H1 (cell line): ENCODE measurements around the gene AFF4. TPM values are rescaled to one million over a fixed set of nuclear protein-coding genes. Genes with fewer than 3 reads are reported as not detected.

ENCODE experiments used
- JUND ChIP-seq: IDR thresholded peaks from 2 replicates; pipeline ENCODE4 v1.6.1; 2011; ENCODE audit warnings: mild to moderate bottlenecking, improper control_type of control experiment, low read length
- KDM1A ChIP-seq: fragments of 200-600, 300-600 bp; sonication (generic); IDR thresholded peaks from 2 replicates; pipeline ENCODE4 v1.7.1; 2016; ENCODE audit warnings: mild to moderate bottlenecking, low read length, borderline replicate concordance
- RAD21 ChIP-seq, 2 experiments: IDR thresholded peaks in 1 of 2; conservative IDR thresholded peaks in 1 of 2; 2 replicates each; pipeline ENCODE4 v1.6.1; 2011; ENCODE audit warnings: low read depth in 2 of 2, low read length in 2 of 2, improper control_type of control experiment in 1 of 2, inconsistent platforms in 1 of 2, mild to moderate bottlenecking in 1 of 2, moderate library complexity in 1 of 2
- RFX5 ChIP-seq: IDR thresholded peaks from 2 replicates; pipeline ENCODE4 v1.6.1; 2011; ENCODE audit warnings: low read depth, low read length, improper control_type of control experiment, borderline replicate concordance
- SAP30 ChIP-seq: fragments of 300-600 bp; sonication (generic); IDR thresholded peaks from 2 replicates; pipeline ENCODE4 v1.7.1; 2012; ENCODE audit warnings: low read length, moderate library complexity, mild to moderate bottlenecking, inconsistent platforms; ENCODE audit not compliant: insufficient read depth, insufficient replicate concordance
- SP4 ChIP-seq: IDR thresholded peaks from 2 replicates; pipeline ENCODE4 v1.6.1; 2012; ENCODE audit warnings: low read length, inconsistent platforms
- polyA plus RNA-seq, 7 experiments: library from polyadenylated mRNA; depleted of rRNA in 3 of 7; stranded (reverse) in 5 of 7; unstranded in 2 of 7; fragments of >200 nt in 5 of 7; fragments of 200-250 nt in 2 of 7; gene quantifications; 1 replicate in 5 of 7; 2 replicates in 1 of 7; 4 replicates in 1 of 7; pipeline versions ENCODE4 v1.2.1 to v1.2.3, GENCODE V29; 2011 to 2013; ENCODE audit warnings: missing spikeins in 2 of 7, mixed read lengths in 2 of 7
- total RNA-seq: library from RNA; stranded (reverse); fragmentation: NEBNext Ultra II Directional; extraction: Animal tissue kit (Norgen Biotek cat#: 25700); gene quantifications from 2 replicates; pipeline ENCODE4 v1.2.1, GENCODE V29; 2021
- TF ChIP-seq, protein P1 (sequence below): fragments of 300-600 bp; sonication (generic); IDR thresholded peaks from 2 replicates; pipeline ENCODE4 v1.7.1; 2012; ENCODE audit warnings: low read length, moderate library complexity, mild to moderate bottlenecking, inconsistent platforms; ENCODE audit not compliant: insufficient replicate concordance
- TF ChIP-seq, protein P2 (sequence below): IDR thresholded peaks from 2 replicates; pipeline ENCODE4 v1.6.1; 2011; ENCODE audit warnings: low read depth, mild to moderate bottlenecking, low read length; ENCODE audit not compliant: insufficient read depth

Gene AFF4
- total and polyA plus RNA-seq, 2 of the 8 experiments (the other 6 are each of a cell fraction or from before 2014, with no cell fraction given), result 12.0 to 61.4 TPM

DNA sequence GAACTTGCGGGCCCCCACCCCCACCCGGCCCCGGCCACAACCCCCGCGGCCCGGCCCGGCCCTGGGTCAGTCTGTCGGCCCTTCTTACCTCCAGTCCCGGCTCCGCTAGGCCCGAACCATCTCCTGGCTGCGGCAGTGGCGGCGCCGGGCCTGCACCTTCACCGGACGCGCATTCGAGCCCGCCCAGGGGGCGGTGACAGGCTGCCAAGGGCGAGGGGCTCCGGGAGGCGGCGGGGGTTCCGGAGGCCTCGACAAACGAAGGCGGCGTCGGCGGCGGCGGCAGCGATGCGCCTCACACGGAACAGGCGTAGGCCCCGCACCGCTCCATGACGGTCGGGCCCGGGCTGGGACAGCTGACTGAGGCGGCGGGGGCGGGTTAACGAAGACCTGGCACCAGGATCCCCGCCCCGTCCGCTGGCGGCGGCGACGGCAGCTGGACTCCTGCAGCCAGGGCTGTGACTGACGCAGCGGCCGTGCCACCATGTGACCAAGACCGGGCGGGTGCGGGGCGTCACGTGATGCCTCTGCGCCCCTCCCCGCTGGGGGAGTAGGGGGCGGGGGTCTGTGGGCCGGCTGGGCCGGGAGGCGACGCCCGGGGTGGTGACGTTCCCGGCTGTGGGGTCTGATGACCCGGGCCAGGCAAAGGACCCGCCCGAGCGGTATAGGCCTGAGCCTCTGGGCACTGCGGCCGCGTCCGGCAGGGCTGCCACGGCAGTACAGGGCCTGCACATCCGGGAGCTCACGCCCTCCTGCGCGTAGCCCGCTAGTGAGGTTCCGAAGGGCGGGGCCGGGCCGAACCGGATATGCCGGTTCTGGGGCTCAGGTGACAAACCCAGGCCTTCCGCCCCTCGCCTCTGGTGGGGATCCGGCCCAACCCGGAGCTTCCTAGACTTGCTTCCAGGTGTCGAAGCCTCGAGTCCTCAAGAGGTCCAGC, at the start of gene AFF4 (continued):
- TF ChIP-seq, protein P1, sequence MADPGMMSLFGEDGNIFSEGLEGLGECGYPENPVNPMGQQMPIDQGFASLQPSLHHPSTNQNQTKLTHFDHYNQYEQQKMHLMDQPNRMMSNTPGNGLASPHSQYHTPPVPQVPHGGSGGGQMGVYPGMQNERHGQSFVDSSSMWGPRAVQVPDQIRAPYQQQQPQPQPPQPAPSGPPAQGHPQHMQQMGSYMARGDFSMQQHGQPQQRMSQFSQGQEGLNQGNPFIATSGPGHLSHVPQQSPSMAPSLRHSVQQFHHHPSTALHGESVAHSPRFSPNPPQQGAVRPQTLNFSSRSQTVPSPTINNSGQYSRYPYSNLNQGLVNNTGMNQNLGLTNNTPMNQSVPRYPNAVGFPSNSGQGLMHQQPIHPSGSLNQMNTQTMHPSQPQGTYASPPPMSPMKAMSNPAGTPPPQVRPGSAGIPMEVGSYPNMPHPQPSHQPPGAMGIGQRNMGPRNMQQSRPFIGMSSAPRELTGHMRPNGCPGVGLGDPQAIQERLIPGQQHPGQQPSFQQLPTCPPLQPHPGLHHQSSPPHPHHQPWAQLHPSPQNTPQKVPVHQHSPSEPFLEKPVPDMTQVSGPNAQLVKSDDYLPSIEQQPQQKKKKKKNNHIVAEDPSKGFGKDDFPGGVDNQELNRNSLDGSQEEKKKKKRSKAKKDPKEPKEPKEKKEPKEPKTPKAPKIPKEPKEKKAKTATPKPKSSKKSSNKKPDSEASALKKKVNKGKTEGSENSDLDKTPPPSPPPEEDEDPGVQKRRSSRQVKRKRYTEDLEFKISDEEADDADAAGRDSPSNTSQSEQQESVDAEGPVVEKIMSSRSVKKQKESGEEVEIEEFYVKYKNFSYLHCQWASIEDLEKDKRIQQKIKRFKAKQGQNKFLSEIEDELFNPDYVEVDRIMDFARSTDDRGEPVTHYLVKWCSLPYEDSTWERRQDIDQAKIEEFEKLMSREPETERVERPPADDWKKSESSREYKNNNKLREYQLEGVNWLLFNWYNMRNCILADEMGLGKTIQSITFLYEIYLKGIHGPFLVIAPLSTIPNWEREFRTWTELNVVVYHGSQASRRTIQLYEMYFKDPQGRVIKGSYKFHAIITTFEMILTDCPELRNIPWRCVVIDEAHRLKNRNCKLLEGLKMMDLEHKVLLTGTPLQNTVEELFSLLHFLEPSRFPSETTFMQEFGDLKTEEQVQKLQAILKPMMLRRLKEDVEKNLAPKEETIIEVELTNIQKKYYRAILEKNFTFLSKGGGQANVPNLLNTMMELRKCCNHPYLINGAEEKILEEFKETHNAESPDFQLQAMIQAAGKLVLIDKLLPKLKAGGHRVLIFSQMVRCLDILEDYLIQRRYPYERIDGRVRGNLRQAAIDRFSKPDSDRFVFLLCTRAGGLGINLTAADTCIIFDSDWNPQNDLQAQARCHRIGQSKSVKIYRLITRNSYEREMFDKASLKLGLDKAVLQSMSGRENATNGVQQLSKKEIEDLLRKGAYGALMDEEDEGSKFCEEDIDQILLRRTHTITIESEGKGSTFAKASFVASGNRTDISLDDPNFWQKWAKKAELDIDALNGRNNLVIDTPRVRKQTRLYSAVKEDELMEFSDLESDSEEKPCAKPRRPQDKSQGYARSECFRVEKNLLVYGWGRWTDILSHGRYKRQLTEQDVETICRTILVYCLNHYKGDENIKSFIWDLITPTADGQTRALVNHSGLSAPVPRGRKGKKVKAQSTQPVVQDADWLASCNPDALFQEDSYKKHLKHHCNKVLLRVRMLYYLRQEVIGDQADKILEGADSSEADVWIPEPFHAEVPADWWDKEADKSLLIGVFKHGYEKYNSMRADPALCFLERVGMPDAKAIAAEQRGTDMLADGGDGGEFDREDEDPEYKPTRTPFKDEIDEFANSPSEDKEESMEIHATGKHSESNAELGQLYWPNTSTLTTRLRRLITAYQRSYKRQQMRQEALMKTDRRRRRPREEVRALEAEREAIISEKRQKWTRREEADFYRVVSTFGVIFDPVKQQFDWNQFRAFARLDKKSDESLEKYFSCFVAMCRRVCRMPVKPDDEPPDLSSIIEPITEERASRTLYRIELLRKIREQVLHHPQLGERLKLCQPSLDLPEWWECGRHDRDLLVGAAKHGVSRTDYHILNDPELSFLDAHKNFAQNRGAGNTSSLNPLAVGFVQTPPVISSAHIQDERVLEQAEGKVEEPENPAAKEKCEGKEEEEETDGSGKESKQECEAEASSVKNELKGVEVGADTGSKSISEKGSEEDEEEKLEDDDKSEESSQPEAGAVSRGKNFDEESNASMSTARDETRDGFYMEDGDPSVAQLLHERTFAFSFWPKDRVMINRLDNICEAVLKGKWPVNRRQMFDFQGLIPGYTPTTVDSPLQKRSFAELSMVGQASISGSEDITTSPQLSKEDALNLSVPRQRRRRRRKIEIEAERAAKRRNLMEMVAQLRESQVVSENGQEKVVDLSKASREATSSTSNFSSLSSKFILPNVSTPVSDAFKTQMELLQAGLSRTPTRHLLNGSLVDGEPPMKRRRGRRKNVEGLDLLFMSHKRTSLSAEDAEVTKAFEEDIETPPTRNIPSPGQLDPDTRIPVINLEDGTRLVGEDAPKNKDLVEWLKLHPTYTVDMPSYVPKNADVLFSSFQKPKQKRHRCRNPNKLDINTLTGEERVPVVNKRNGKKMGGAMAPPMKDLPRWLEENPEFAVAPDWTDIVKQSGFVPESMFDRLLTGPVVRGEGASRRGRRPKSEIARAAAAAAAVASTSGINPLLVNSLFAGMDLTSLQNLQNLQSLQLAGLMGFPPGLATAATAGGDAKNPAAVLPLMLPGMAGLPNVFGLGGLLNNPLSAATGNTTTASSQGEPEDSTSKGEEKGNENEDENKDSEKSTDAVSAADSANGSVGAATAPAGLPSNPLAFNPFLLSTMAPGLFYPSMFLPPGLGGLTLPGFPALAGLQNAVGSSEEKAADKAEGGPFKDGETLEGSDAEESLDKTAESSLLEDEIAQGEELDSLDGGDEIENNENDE, result no peak
- TF ChIP-seq KDM1A (no peak), JUND (peak; percentile 64; the same call in 1 of the 2 replicates), SP4 (peak; percentile 90; the same call in 1 of the 2 replicates), RFX5 (no peak), SAP30 (no peak), RAD21 (IDR thresholded peaks at IDR 0.05 in 1 of 2, conservative IDR thresholded peaks at IDR 0.05 in 1 of 2; ENCODE audit: low read depth in 2 of 2, low read length in 2 of 2) (no peak)
- TF ChIP-seq, protein P2, sequence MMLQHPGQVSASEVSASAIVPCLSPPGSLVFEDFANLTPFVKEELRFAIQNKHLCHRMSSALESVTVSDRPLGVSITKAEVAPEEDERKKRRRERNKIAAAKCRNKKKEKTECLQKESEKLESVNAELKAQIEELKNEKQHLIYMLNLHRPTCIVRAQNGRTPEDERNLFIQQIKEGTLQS, result peak; percentile 99
